Measurements from ENCODE around the gene PCBP3. TPM values are rescaled to one million over a fixed set of nuclear protein-coding genes. Genes with fewer than 3 reads are reported as not detected.

Gene PCBP3
- total RNA-seq, 2 donors from 2014 or later: 0.77 to 17.2 TPM

- intact Hi-C loops (cut with DNase I): no loop called here
- whole genome bisulfite sequencing: 92% methylated on average over 23 of the region's 24 CpGs
- DNase-seq (ENCODE audit: low spot score): no peak
- Histone ChIP-seq H3K4me3 (no peak overlapping the region), H3K36me3 (no peaks in the 10 kb centered on the region), H3K27ac (no peak overlapping the region), H3K4me1 (replicated peaks) (no peaks in the 10 kb centered on the region), H3K9me3 (no peaks in the 10 kb centered on the region), H3K27me3 (replicated peaks; ENCODE audit: insufficient read depth) (no peaks in the 10 kb centered on the region)
- no peak for TF ChIP-seq CTCF (IDR thresholded peaks at IDR 0.05)
Measured at GRCh38 chr21:45834026-45834715, 190.6 kb downstream of the PCBP3 start.

GRCh38 chr21:45834821-45835293 is 191.3 kb downstream of the PCBP3 start:
- 86% methylated on average over 24 of the region's 24 CpGs for WGBS

GRCh38 chr21:45835301-45836267 is 192.1 kb downstream of the PCBP3 start:
- no peak for DNase-seq (ENCODE audit: low spot score)
- intact Hi-C loops (cut with DNase I): no loop called here
- Histone ChIP-seq H3K27me3 (replicated peaks; ENCODE audit: insufficient read depth) (no peaks in the 10 kb centered on the region), H3K4me3 (no peak overlapping the region), H3K9me3 (no peaks in the 10 kb centered on the region), H3K36me3 (no peaks in the 10 kb centered on the region), H3K4me1 (replicated peaks) (no peaks in the 10 kb centered on the region), H3K27ac (no peak overlapping the region)
- TF ChIP-seq POLR2A (IDR thresholded peaks at IDR 0.05) (no peak), CTCF (IDR thresholded peaks at IDR 0.05) (no peak), POLR2AphosphoS5 (IDR thresholded peaks at IDR 0.05) (no peak)
- WGBS: 88% methylated on average over 21 of the region's 21 CpGs

More at GRCh38 chr21:45834821-45835293, 191.3 kb downstream of the PCBP3 start:
- H3K4me3 ChIP-seq: no peak overlapping the region
- H3K36me3 ChIP-seq: no peaks in the 10 kb centered on the region
- DNase-seq (ENCODE audit: low spot score): no peak
- no peaks in the 10 kb centered on the region for H3K4me1 ChIP-seq (replicated peaks)
- no peaks in the 10 kb centered on the region for H3K27me3 ChIP-seq (replicated peaks; ENCODE audit: insufficient read depth)
- no peak overlapping the region for H3K27ac ChIP-seq
- no peak for TF ChIP-seq POLR2A (IDR thresholded peaks at IDR 0.05)
- intact Hi-C loops (cut with DNase I): no loop called here
- H3K9me3 ChIP-seq: no peaks in the 10 kb centered on the region

- no peak overlapping the region for H3K27ac ChIP-seq
- TF ChIP-seq POLR2A (IDR thresholded peaks at IDR 0.05) (no peak), POLR2AphosphoS5 (IDR thresholded peaks at IDR 0.05) (no peak), CTCF (IDR thresholded peaks at IDR 0.05) (no peak)
- H3K27me3 ChIP-seq (replicated peaks; ENCODE audit: insufficient read depth): no peaks in the 10 kb centered on the region
- no peak for DNase-seq (ENCODE audit: low spot score)
- H3K36me3 ChIP-seq: no peaks in the 10 kb centered on the region
- WGBS: 74% methylated on average over 13 of the region's 13 CpGs
- no peaks in the 10 kb centered on the region for H3K9me3 ChIP-seq
- no peak overlapping the region for H3K4me3 ChIP-seq
- intact Hi-C loops (cut with DNase I): no loop called here
- H3K4me1 ChIP-seq (replicated peaks): no peaks in the 10 kb centered on the region
Measured at GRCh38 chr21:45836268-45836655, 192.7 kb downstream of the PCBP3 start.
